ENCODE results near the gene NTPCR. TPM values are rescaled to one million over a fixed set of nuclear protein-coding genes. Genes with fewer than 3 reads are reported as not detected.

The NTPCR gene
- total RNA-seq, 6 experiments from 2014 or later = 15.9 to 28.2 (median 19.7) TPM

GRCh38 chr1:232979558-232979957 lies 29.1 kb downstream of the NTPCR start:
- 94% methylated on average over 2 of the region's 6 CpGs for WGBS (ENCODE audit: insufficient coverage, low coverage, low lambda C conversion rate, missing lambda C conversion rate)
- DNase-seq = no peak
- H3K4me1 ChIP-seq = no peaks in the 10 kb centered on the region

GRCh38 chr1:232980355-232980978 lies 30.1 kb downstream of the NTPCR start:
- intact Hi-C loops (cut with DNase I) = no loop called here
- Histone ChIP-seq H3K9me3 (no peaks in the 10 kb centered on the region), H3K36me3 (peaks cover 0 to 2% (median 0%) of the 10 kb centered on the region in 4 donors), H3K27me3 (no peaks in the 10 kb centered on the region), H3K27ac (no peak overlapping the region), H3K4me3 (no peak overlapping the region), H3K4me1 (no peaks in the 10 kb centered on the region)
- DNase-seq (no peak), ATAC-seq (no peak)
- 75% methylated on average over 12 of the region's 13 CpGs for WGBS (ENCODE audit: insufficient coverage, low coverage, low lambda C conversion rate, missing lambda C conversion rate)
- TF ChIP-seq POLR2A (IDR thresholded peaks at IDR 0.05) (no peak), CTCF (IDR thresholded peaks at IDR 0.05) (no peak)

More at GRCh38 chr1:232979558-232979957, 29.1 kb downstream of the NTPCR start:
- ATAC-seq = no peak
- Histone ChIP-seq H3K27ac (no peak overlapping the region), H3K9me3 (no peaks in the 10 kb centered on the region), H3K36me3 (peaks cover 0 to 2% (median 0%) of the 10 kb centered on the region in 4 donors), H3K4me3 (no peak overlapping the region), H3K27me3 (no peaks in the 10 kb centered on the region)
- intact Hi-C loops (cut with DNase I) = no loop called here
- TF ChIP-seq POLR2A (IDR thresholded peaks at IDR 0.05) = no peak
- TF ChIP-seq CTCF (IDR thresholded peaks at IDR 0.05) = no peak

GRCh38 chr1:232980986-232981560 lies 30.7 kb downstream of the NTPCR start:
- TF ChIP-seq POLR2A (IDR thresholded peaks at IDR 0.05) (no peak), CTCF (IDR thresholded peaks at IDR 0.05) (no peak)
- Histone ChIP-seq H3K27me3 (no peaks in the 10 kb centered on the region), H3K9me3 (no peaks in the 10 kb centered on the region), H3K4me1 (no peaks in the 10 kb centered on the region), H3K4me3 (no peak overlapping the region), H3K27ac (no peak overlapping the region), H3K36me3 (peaks cover 0 to 2% (median 0%) of the 10 kb centered on the region in 4 donors)
- intact Hi-C loops (cut with DNase I) = no loop called here
- 82% methylated on average over 8 of the region's 9 CpGs for WGBS (ENCODE audit: insufficient coverage, low coverage, low lambda C conversion rate, missing lambda C conversion rate)
- ATAC-seq (no peak), DNase-seq (no peak)

DNA sequence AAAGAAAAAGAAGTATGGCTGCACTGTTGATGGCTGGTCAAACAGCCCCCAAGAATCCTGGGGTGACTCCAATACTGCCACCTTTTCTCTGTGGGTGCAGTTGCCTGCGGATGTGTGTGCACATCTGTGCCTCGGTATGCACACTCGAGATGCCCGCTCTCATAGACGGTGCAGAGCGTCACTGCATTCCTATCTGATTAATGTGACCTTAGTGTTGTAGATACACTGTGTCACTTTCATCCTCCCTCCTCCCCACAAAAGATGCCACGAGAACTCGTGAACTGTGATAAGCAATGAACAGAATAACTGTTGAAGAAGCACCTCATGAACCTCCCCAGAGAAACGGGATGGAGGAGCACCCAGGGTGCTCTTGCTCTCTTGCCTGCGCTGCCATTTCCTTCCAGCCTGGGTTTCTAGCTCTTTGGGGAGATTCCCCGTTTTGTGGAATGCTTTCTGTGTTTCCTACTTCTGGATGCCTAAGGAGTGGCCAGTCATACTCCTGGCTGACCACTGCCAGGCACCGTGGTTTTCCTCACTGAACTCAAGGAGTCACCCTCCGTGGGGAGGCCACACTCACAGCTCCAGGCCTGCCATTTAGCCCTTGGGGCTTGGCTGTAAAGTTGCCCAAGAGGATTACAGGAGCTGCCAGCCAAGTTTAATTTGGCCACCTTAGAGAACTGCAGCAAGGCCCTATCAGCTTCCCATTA lies 32.0 kb downstream of the NTPCR start:
- Histone ChIP-seq H3K9me3 (no peaks in the 10 kb centered on the region), H3K27ac (no peak overlapping the region), H3K4me1 (no peaks in the 10 kb centered on the region), H3K36me3 (no peaks in the 10 kb centered on the region), H3K27me3 (no peaks in the 10 kb centered on the region), H3K4me3 (no peak overlapping the region)
- intact Hi-C loops (cut with DNase I) = no loop called here
- TF ChIP-seq CTCF (IDR thresholded peaks at IDR 0.05) (no peak), POLR2A (IDR thresholded peaks at IDR 0.05) (no peak)
- no peak for ATAC-seq
- 91% methylated on average over 11 of the region's 13 CpGs for WGBS (ENCODE audit: insufficient coverage, low coverage, low lambda C conversion rate, missing lambda C conversion rate)
- no peak for DNase-seq
